A673 (cell line): ENCODE data around the gene TGFB1I1. TPM values are rescaled to one million over a fixed set of nuclear protein-coding genes. Genes with fewer than 3 reads are reported as not detected.

Source experiments
- BruUV-seq: library from RNA; stranded (reverse); fragments of 400-500 nt; replicated peaks from 2 replicates; lab custom pipeline; 2021; lab: Mats Ljungman, UMichigan
- CTCF ChIA-PET: fragments of 300-600 bp; sonication (Branson Sonifier 250); formaldehyde crosslinking; loops from one replicate; lab custom pipeline; 2022; ENCODE audit warnings: antibody characterized with exemption; lab: Charles Lee
- POLR2A ChIA-PET: fragments of 300-600 bp; sonication (Branson Sonifier 250); formaldehyde crosslinking; loops from one replicate; lab custom pipeline; 2022; ENCODE audit warnings: antibody characterized with exemption; ENCODE audit not compliant: low non-redundant PET; lab: Charles Lee
- DNase-seq: peaks from one replicate; pipeline ENCODE4 v3.0.0-alpha.2; 2015; ENCODE audit warnings: low spot score
- H3K27ac ChIP-seq: fragments of 200-600 bp; sonication (generic); 2 replicates; pipeline ENCODE4 v1.5.1; 2016; ENCODE audit warnings: mixed run types, low read depth, mild to moderate bottlenecking, mixed read lengths, antibody characterized with exemption, low read length; ENCODE audit not compliant: poor library complexity, severe bottlenecking
- H3K27me3 ChIP-seq: fragments of 200-600 bp; sonication (generic); replicated peaks from 2 replicates; pipeline ENCODE4 v1.6.1; 2017; ENCODE audit warnings: mixed run types, low read depth, mild to moderate bottlenecking, mixed read lengths, antibody characterized with exemption, low read length; ENCODE audit not compliant: insufficient read depth, poor library complexity
- H3K36me3 ChIP-seq: fragments of 200-600 bp; sonication (generic); 2 replicates; pipeline ENCODE4 v1.6.1; 2016; ENCODE audit warnings: mixed run types, mild to moderate bottlenecking, mixed read lengths, antibody characterized with exemption, low read length; ENCODE audit not compliant: insufficient read depth, poor library complexity, severe bottlenecking
- H3K4me1 ChIP-seq: fragments of 200-600 bp; sonication (generic); 2 replicates; pipeline ENCODE4 v1.6.1; 2017; ENCODE audit warnings: mixed run types, mild to moderate bottlenecking, mixed read lengths, antibody characterized with exemption, low read length; ENCODE audit not compliant: insufficient read depth, poor library complexity, severe bottlenecking
- H3K4me3 ChIP-seq: fragments of 200-600 bp; sonication (generic); 2 replicates; pipeline ENCODE4 v1.5.1; 2016; ENCODE audit warnings: low read depth, mixed run types, mild to moderate bottlenecking, mixed read lengths, low read length; ENCODE audit not compliant: poor library complexity, severe bottlenecking
- H3K9me3 ChIP-seq: fragments of 200-600 bp; sonication (generic); 2 replicates; pipeline ENCODE4 v1.6.1; 2016; ENCODE audit warnings: mixed run types, low read depth, mild to moderate bottlenecking, mixed read lengths, antibody characterized with exemption, low read length; ENCODE audit not compliant: poor library complexity, severe bottlenecking
- CTCF ChIP-seq: fragments of 300-800, 200-600 bp; sonication (generic); conservative IDR thresholded peaks from 2 replicates; pipeline ENCODE4 v1.5.1; 2017; ENCODE audit warnings: low read depth, mild to moderate bottlenecking, antibody characterized with exemption, low read length, moderate library complexity, mixed read lengths
- EZH2 ChIP-seq: fragments of 200-600 bp; sonication (generic); IDR thresholded peaks from 2 replicates; pipeline ENCODE4 v1.6.1; 2017; ENCODE audit warnings: borderline replicate concordance, low read depth, mild to moderate bottlenecking, mixed read lengths, antibody characterized with exemption, low read length; ENCODE audit not compliant: poor library complexity, severe bottlenecking
- intact Hi-C: fragments of 100-400 bp; cut with micrococcal nuclease; formaldehyde crosslinking; loops from one replicate; pipeline ENCODE4 v1.10.0; 2022; ENCODE audit not compliant: unreplicated experiment
- total RNA-seq: library from RNA; stranded (reverse); gene quantifications from 2 replicates; pipeline ENCODE4 v1.2.3, GENCODE V29; 2021

Gene TGFB1I1
- total RNA-seq, 1 experiment from 2014 or later, result 3.3 TPM

DNA sequence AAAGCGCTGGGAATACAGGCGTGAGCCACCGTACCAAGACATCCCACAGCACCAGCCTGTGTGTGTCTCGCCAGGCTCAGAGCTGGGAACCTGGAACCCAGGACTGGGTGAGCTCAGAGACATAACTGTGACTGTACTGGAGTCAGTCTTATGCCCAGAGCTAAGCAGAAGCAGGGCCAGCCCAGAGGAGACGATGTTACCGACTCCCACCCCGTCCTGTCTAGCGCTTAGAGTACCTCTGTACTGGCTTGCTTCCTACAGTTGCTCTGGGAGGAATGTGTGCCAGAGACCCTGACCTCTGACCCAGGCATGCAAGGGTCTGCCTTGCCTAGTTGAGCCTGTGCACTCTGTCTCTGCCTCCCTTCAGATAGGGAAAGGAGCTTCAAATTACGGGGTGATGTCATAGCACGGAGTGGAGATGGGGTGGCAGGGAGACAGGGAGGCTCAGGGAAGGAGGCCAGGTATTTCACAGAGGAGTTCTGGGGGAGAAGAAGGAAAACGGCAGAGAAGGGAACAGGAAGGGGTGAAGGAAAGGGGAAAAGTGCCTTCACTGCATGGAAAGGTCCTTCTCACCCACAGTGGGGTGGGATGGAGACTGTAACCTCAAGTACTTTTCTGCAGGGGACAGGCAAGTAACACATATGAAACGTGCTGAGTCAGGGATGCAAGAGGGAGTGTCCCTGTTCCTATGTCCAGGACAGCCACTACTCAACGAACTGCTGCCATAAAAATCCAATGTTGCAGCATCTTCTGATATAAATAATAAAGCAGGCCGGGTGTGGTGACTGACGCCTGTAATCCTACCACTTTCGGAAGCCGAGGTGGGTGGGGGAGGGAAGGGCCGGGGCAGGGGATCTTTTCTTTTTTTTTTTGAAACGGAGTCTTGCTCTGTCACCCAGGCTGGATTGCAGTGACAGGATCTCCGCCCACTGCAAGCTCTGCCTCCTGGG lies 18.4 kb upstream of the TGFB1I1 start:
- POLR2A ChIA-PET, result interaction anchor here (0.6 kb wide), 1 partner anchor 264 kb away, joined by 4 read pairs; no protein-coding TSS in a partner anchor
- TF ChIP-seq EZH2 (no peak), CTCF (no peak)
- no peaks in the 10 kb centered on the region for H3K36me3 ChIP-seq
- H3K27ac ChIP-seq, result peak overlapping the region; percentile 72
- DNase-seq, result peak; percentile 64
- H3K4me1 ChIP-seq, result peaks cover 58% of the 10 kb centered on the region
- BruUV-seq, result no TSS peak
- no peaks in the 10 kb centered on the region for H3K27me3 ChIP-seq
- no peak overlapping the region for H3K4me3 ChIP-seq
- no peaks in the 10 kb centered on the region for H3K9me3 ChIP-seq
- intact Hi-C loops, result loop anchor here (5.0 to 10.0 kb wide), 2 partner anchors 241 to 414 kb away; no protein-coding TSS in a partner anchor
- CTCF ChIA-PET, result no interaction called here

GRCh38 chr16:31455601-31456314 lies 16.2 kb upstream of the TGFB1I1 start:
- TSS peak; percentile 1 for BruUV-seq
- no peaks in the 10 kb centered on the region for H3K9me3 ChIP-seq
- H3K27me3 ChIP-seq, result no peaks in the 10 kb centered on the region
- TF ChIP-seq EZH2, result no peak
- TF ChIP-seq CTCF, result peak; percentile 56
- no peak overlapping the region for H3K4me3 ChIP-seq
- H3K27ac ChIP-seq, result peak overlapping the region; percentile 14
- peak; percentile 38 for DNase-seq
- ChIA-PET POLR2A (no interaction called here), CTCF (no interaction called here)
- no peaks in the 10 kb centered on the region for H3K36me3 ChIP-seq
- H3K4me1 ChIP-seq, result peaks cover 63% of the 10 kb centered on the region
- intact Hi-C loops, result loop anchor here (10.0 kb wide), 1 partner anchor 239 kb away; no protein-coding TSS in a partner anchor

DNA sequence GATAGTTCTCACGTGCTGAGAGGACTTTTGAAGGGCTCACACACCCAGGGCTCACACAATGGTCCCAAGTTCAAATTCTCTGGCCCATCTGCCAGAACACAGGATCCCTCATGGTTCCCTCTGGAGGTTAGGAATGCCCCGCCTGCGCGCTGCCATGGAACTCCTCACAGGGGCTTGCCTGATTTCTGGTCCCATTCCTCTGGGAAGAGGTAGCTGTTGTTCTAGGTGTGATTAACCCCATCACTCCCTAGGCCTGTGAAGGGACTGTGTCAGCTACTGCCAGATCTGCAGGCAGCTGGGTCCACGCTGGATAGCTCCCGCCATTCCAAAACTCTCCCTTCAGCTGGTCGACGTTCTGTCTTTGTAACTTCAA lies 15.0 kb upstream of the TGFB1I1 start:
- ChIA-PET POLR2A (no interaction called here), CTCF (no interaction called here)
- TF ChIP-seq EZH2 (no peak), CTCF (no peak)
- Histone ChIP-seq H3K36me3 (no peaks in the 10 kb centered on the region), H3K4me1 (peaks cover 56% of the 10 kb centered on the region), H3K27me3 (no peaks in the 10 kb centered on the region), H3K9me3 (no peaks in the 10 kb centered on the region), H3K4me3 (peak overlapping the region; percentile 62), H3K27ac (no peak overlapping the region)
- no TSS peak for BruUV-seq
- intact Hi-C loops, result loop anchor here (10.0 kb wide), 1 partner anchor 238 kb away; no protein-coding TSS in a partner anchor
- DNase-seq, result no peak
